DND-41 (cell line): ENCODE results near the gene BBS4.

Experiments used
- ATAC-seq: fragments of 200-7000 bp; cut with Tn5 transposase; 3 replicates; pipeline ENCODE4 v1.9.1; 2021; ENCODE audit warnings: low read depth; ENCODE audit not compliant: insufficient read depth
- DNase-seq: peaks from one replicate; pipeline ENCODE4 v3.0.0-alpha.2; 2020
- H2AFZ ChIP-seq: 2 replicates; pipeline ENCODE4 v1.6.0; 2012; ENCODE audit warnings: low read depth, low read length
- H3K27ac ChIP-seq: 2 replicates; pipeline ENCODE4 v1.5.1; 2012; ENCODE audit warnings: low read length, inconsistent platforms
- H3K27me3 ChIP-seq: fragments of 200-600 bp; sonication (generic); 2 replicates; pipeline ENCODE4 v1.6.0; 2012; ENCODE audit warnings: low read length, mild to moderate bottlenecking, inconsistent platforms; ENCODE audit not compliant: insufficient read depth, poor library complexity
- H3K36me3 ChIP-seq: 2 replicates; pipeline ENCODE4 v1.5.1; 2012; ENCODE audit warnings: low read length, inconsistent platforms; ENCODE audit not compliant: insufficient read depth
- H3K4me1 ChIP-seq: 2 replicates; pipeline ENCODE4 v1.5.1; 2012; ENCODE audit warnings: mild to moderate bottlenecking, low read length; ENCODE audit not compliant: insufficient read depth
- H3K4me2 ChIP-seq: 2 replicates; pipeline ENCODE4 v1.6.0; 2012; ENCODE audit warnings: mild to moderate bottlenecking, moderate library complexity, low read length, inconsistent platforms; ENCODE audit not compliant: insufficient read depth
- H3K4me3 ChIP-seq, 2 experiments: fragments of 200-600 bp in 1 of 2; shearing (Covaris generic) in 1 of 2; 2 replicates each; pipeline ENCODE4 v1.5.1; 2012 to 2016; ENCODE audit warnings: inconsistent platforms in 2 of 2, low read length in 2 of 2, mild to moderate bottlenecking in 2 of 2, low read depth in 1 of 2, moderate library complexity in 1 of 2
- H3K79me2 ChIP-seq: 2 replicates; pipeline ENCODE4 v1.6.0; 2012; ENCODE audit warnings: low read length, inconsistent platforms; ENCODE audit not compliant: insufficient read depth
- H3K9ac ChIP-seq: 2 replicates; pipeline ENCODE4 v1.6.0; 2012; ENCODE audit warnings: low read depth, mild to moderate bottlenecking, inconsistent platforms, low read length, moderate library complexity
- H3K9me3 ChIP-seq: 2 replicates; pipeline ENCODE4 v1.5.1; 2012; ENCODE audit warnings: low read length, moderate library complexity, mild to moderate bottlenecking, inconsistent platforms; ENCODE audit not compliant: insufficient read depth, severe bottlenecking
- H4K20me1 ChIP-seq: 2 replicates; pipeline ENCODE4 v1.6.0; 2012; ENCODE audit warnings: low read length; ENCODE audit not compliant: insufficient read depth
- EZH2 ChIP-seq: IDR thresholded peaks from 3 replicates; pipeline ENCODE4 v1.6.1; 2012; ENCODE audit warnings: borderline replicate concordance, low read depth, mild to moderate bottlenecking, moderate library complexity, low read length, inconsistent platforms; ENCODE audit not compliant: severe bottlenecking
- TF ChIP-seq, protein P1 (sequence below): IDR thresholded peaks from 2 replicates; pipeline ENCODE4 v1.5.1; 2012; ENCODE audit warnings: borderline replicate concordance, low read length, moderate library complexity, mild to moderate bottlenecking; ENCODE audit not compliant: poor library complexity, severe bottlenecking; ENCODE audit errors: extremely low read depth

BBS4 gene

DNA sequence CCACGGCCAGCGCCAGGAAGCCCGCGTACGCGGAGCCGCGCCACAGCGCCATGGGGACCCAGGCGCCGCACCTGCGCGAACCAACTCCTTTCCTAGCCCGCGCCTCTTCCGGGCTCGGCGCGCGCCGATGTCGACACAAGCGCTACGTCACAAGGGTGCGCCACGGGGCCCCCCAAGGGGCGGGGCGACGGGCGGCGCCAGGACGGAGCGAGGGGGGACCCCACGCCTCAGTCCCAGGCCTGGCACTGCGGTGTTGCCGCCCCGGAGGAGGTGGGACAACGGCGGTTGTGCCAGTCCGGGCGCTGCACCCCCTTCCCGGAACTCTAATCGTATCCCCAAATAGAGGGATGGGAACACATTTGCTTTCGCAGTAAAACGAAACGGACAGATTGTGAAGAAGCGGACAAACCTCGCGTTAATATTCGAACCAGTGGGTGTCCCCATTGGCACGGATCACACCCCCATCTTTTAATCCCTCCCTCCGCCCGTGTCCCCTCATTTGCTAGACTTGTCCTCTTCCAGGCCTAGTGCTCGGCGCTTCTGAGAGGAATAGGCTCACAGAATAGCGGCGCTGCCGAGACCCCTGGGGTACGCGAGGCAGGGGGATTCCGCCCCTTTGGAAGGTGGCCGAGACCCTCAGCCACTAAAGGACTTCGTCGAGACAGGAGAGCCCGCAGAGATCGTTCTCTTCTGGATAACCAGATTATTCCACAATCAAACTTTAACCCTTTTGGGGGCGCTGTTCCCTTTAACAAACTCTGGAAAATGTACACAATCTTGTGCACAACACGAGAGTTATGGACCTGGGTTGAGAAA, 97.8 kb downstream of the BBS4 start, which contains the start of gene ADPGK:
Gene ADPGK, minus strand, starts transcription at position 119 of the 816 bp plus-strand sequence. Its CDS starts 67 bp downstream, at position 52.
- ATAC-seq, result peak; percentile 89
- Histone ChIP-seq H3K79me2 (peaks cover 46% of the 10 kb centered on the region), H3K4me3 (peak within 1 kb of the TSS; percentile 52 to 94), H3K4me2 (peak within 1 kb of the TSS; percentile 73), H3K36me3 (peaks cover 25% of the 10 kb centered on the region), H3K27me3 (no peaks in the 10 kb centered on the region), H3K27ac (peak within 1 kb of the TSS; percentile 89), H4K20me1 (peaks cover 4% of the 10 kb centered on the region; the same call in 1 of the 2 replicates), H3K4me1 (peaks cover 33% of the 10 kb centered on the region), H3K9ac (peak within 1 kb of the TSS; percentile 97), H3K9me3 (no peaks in the 10 kb centered on the region), H2AFZ (peak within 1 kb of the TSS; percentile 93)
- peak; percentile 92 for DNase-seq
- TF ChIP-seq, protein P1, sequence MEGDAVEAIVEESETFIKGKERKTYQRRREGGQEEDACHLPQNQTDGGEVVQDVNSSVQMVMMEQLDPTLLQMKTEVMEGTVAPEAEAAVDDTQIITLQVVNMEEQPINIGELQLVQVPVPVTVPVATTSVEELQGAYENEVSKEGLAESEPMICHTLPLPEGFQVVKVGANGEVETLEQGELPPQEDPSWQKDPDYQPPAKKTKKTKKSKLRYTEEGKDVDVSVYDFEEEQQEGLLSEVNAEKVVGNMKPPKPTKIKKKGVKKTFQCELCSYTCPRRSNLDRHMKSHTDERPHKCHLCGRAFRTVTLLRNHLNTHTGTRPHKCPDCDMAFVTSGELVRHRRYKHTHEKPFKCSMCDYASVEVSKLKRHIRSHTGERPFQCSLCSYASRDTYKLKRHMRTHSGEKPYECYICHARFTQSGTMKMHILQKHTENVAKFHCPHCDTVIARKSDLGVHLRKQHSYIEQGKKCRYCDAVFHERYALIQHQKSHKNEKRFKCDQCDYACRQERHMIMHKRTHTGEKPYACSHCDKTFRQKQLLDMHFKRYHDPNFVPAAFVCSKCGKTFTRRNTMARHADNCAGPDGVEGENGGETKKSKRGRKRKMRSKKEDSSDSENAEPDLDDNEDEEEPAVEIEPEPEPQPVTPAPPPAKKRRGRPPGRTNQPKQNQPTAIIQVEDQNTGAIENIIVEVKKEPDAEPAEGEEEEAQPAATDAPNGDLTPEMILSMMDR, result peak; percentile 64
- no peak for TF ChIP-seq EZH2

DNA sequence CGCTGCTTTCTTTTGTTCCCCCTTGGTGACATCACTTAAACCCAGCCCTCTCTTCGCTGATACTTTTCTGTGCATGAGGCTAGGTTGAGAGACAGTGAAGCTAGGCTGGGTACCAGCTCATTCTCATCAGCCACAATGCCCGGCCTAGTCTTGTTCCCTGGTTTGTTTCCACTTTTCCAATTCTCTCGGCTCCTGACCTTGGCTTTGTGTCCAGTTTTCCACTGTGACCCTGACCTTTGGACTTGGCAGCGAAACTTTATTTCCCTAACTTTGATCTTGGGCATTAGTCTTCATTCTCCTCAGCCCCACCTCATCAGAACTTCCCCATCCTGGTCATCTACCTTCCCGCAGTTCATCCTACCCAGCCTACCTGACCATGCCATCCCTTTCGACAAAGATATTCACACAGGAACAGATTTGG, 98.5 kb downstream of the BBS4 start:
- ATAC-seq, result peak; percentile 41; the same call in 2 of the 3 replicates
- TF ChIP-seq EZH2, result no peak
- TF ChIP-seq, protein P1, result no peak
- Histone ChIP-seq H3K27me3 (no peaks in the 10 kb centered on the region), H3K4me1 (peaks cover 33% of the 10 kb centered on the region), H3K4me3 (peak overlapping the region; percentile 52 to 94; a peak in 3 of 4 replicates), H3K36me3 (peaks cover 24% of the 10 kb centered on the region), H3K79me2 (peaks cover 40% of the 10 kb centered on the region), H4K20me1 (peaks cover 4% of the 10 kb centered on the region; the same call in 1 of the 2 replicates), H3K9ac (peak overlapping the region; percentile 97), H3K4me2 (peak overlapping the region; percentile 73), H3K27ac (peak overlapping the region; percentile 83), H2AFZ (peak overlapping the region; percentile 81), H3K9me3 (no peaks in the 10 kb centered on the region)
- DNase-seq, result no peak

DNA sequence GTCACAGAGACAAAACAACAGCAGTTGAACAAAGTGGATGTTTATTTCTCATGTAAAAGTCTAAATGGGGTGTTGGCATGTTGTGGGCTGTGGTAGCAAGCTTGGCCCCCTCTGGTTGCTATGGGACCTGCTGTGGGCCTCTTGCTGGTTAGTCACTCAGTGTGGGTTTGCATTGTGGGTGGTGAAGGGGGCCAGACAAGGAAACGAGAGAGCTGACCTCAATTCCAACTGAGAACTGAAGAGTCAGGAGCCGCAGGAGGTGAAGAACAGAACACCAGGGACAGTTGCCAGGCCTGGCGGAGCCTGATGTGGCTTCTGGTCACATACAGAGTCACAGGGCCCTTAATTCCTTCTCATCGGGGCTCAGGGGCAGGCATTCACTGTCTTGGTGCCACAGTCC, 99.4 kb downstream of the BBS4 start:
- Histone ChIP-seq H3K27me3 (no peaks in the 10 kb centered on the region), H3K4me2 (no peak overlapping the region), H3K27ac (peak overlapping the region; percentile 83; the same call in 1 of the 2 replicates)

More for the DNA sequence above, 99.4 kb downstream of the BBS4 start:
- Histone ChIP-seq H4K20me1 (peaks cover 4% of the 10 kb centered on the region; the same call in 1 of the 2 replicates), H3K9me3 (no peaks in the 10 kb centered on the region), H2AFZ (peak overlapping the region; percentile 81), H3K9ac (no peak overlapping the region), H3K4me3 (no peak overlapping the region), H3K79me2 (peaks cover 31% of the 10 kb centered on the region), H3K36me3 (peaks cover 15% of the 10 kb centered on the region), H3K4me1 (peaks cover 33% of the 10 kb centered on the region)
- TF ChIP-seq EZH2, result no peak
- TF ChIP-seq, protein P1, result no peak
- no peak for ATAC-seq
- no peak for DNase-seq
